Measurements from ENCODE around the gene IL17F.

IL17F gene

DNA sequence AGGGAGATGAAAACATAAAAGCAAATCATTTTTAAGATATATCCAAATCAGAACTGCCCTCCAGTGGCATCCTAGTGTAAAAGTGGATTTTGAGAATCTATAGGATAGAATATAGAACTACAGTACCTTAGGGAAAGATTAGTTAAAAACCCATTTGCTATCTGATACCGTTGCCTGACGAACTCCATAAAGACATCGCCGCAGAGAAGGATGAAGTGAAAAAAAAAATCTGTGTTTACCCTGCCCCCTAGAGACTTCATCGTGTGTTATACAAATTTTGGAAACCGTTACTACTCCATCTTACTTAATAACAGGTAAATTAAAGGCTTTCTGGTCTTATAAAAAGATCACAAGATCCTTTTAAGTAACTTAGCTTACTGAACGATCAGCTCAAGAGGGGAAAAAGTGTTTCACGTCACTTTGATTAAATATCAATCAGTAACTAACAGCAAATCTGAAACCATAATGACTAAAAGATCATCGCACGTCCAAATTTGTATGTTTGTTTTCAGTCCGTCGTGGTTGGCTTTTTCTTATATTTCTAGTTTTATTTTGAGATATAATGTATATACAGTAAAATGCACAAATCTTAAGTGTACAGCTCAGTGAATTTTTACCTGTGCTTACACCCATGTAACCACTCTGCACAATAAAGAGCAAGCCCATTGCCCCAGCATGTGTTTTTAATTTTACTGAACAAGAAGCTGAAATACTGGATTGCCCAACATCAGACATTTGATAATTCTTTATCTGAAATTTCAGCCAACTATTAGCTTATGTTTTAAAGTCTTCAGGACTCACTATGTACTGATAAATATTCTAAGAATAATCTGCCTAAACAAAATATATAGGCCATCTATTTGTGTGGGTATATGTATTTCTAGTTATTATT is 41.1 kb upstream of the IL17F start:
- no peaks in the 10 kb centered on the region for H3K27me3 ChIP-seq (replicated peaks)
- in situ Hi-C loops (cut with HindIII; ENCODE audit: low pct_ligation_motif_present, low sequenced_read_pairs) = loop anchor here (25.0 kb wide), 2 partner anchors 102 to 377 kb away; partner anchors contain the start of gene TMEM14A
- peak overlapping the region; percentile 30 for H3K27ac ChIP-seq
- no peak for DNase-seq
- TF ChIP-seq, protein P1, sequence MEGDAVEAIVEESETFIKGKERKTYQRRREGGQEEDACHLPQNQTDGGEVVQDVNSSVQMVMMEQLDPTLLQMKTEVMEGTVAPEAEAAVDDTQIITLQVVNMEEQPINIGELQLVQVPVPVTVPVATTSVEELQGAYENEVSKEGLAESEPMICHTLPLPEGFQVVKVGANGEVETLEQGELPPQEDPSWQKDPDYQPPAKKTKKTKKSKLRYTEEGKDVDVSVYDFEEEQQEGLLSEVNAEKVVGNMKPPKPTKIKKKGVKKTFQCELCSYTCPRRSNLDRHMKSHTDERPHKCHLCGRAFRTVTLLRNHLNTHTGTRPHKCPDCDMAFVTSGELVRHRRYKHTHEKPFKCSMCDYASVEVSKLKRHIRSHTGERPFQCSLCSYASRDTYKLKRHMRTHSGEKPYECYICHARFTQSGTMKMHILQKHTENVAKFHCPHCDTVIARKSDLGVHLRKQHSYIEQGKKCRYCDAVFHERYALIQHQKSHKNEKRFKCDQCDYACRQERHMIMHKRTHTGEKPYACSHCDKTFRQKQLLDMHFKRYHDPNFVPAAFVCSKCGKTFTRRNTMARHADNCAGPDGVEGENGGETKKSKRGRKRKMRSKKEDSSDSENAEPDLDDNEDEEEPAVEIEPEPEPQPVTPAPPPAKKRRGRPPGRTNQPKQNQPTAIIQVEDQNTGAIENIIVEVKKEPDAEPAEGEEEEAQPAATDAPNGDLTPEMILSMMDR (IDR thresholded peaks at IDR 0.05; ENCODE audit: low read depth, low read length, missing control alignments) = peak; percentile 28
- peak overlapping the region; percentile 58 for H3K4me3 ChIP-seq (ENCODE audit: low read depth, low read length)
- peaks cover 6% of the 10 kb centered on the region for H3K36me3 ChIP-seq (replicated peaks)

DNA sequence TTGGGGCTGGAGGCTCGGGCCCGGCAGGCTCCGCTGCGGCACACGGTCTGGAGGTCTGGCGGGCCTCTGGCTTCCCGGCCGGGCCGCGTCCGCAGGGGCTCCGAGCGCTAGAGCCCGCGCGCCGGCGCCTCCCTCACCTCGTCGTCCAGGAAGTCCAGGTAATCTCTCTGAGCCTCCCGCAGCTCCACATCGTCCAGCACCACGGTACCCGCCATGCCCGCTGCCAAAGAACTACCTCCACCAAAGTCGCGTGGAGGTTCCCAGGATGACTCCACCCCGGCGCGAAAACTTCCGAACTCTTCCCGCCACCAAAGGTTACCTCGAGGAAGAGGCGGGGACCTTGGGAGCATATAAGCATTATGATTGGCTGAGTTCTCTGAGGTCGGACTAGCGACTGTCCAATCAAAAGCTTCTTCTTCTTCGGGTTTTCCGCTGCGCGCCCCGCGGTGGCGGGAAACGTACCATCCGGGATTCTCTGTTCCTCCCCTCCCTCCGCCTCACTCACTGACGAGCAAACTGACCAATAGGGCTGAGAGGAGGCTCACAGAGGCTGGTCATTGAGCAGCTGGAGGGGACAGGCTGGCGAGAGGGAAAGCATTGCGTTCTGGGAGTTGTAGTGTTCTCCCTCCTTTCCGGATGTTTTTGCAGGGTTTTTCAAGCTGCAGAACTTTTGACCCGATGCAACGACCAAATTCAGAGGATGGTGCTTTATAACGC is 40.3 kb upstream of the IL17F start, which contains the start of gene MCM3:
Gene MCM3, minus strand, starts transcription at position 283 of the 717 bp plus-strand sequence. Its CDS starts 68 bp downstream, at position 215.
- Histone ChIP-seq H3K4me3 (ENCODE audit: low read depth, low read length) (peak within 1 kb of the TSS; percentile 82), H3K27me3 (replicated peaks) (no peaks in the 10 kb centered on the region), H3K36me3 (replicated peaks) (peaks cover 10% of the 10 kb centered on the region), H3K27ac (peak within 1 kb of the TSS; percentile 30)
- TF ChIP-seq, protein P1 (IDR thresholded peaks at IDR 0.05; ENCODE audit: low read depth, low read length, missing control alignments) = no peak
- peak; percentile 99 for DNase-seq
- in situ Hi-C loops (cut with HindIII; ENCODE audit: low pct_ligation_motif_present, low sequenced_read_pairs) = loop anchor here (25.0 kb wide), 2 partner anchors 103 to 378 kb away; partner anchors contain the start of gene TMEM14A

DNA sequence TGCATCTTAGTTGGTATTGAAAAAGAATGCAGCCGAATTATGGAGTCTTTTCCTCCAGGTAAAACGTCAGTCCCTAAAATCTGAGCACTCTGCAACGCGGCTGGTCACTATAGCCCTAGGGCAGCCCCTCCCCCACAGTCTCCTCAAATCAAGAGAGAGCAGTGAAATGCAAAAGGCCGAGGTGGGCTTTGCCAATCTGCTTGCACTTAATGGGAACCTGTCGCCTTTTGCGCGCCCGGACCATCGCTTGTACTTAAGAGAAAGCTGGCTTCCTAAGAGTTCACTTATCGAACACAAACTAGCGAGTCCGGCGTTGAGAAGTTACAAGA is 39.8 kb upstream of the IL17F start:
- in situ Hi-C loops (cut with HindIII; ENCODE audit: low pct_ligation_motif_present, low sequenced_read_pairs) = loop anchor here (25.0 kb wide), 2 partner anchors 103 to 378 kb away; partner anchors contain the start of gene TMEM14A
- H3K36me3 ChIP-seq (replicated peaks) = peaks cover 12% of the 10 kb centered on the region
- H3K4me3 ChIP-seq (ENCODE audit: low read depth, low read length) = peak overlapping the region; percentile 82
- peak overlapping the region; percentile 28 for H3K27ac ChIP-seq
- TF ChIP-seq, protein P1 (IDR thresholded peaks at IDR 0.05; ENCODE audit: low read depth, low read length, missing control alignments) = no peak
- no peaks in the 10 kb centered on the region for H3K27me3 ChIP-seq (replicated peaks)
- no peak for DNase-seq

DNA sequence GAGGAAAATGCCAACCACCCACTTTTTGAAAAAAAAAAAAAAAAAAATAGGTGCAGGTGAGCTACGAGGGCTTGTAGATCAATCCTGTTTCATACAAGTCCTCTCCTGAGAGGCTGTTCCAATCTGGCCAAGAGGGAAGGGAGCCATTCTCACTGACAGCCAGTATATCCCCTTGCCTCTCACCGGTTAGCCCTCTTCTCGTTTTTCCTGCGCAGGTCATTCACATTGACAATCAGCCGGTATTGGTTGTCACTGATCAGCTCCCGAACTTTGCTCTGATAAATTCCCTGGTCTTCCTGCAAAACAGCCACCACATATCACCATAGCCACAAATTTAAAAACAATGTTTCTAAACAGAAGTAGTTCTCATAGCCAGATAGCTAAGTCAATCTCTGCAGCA is 38.8 kb upstream of the IL17F start:
- Histone ChIP-seq H3K27ac (no peak overlapping the region), H3K27me3 (replicated peaks) (no peaks in the 10 kb centered on the region), H3K36me3 (replicated peaks) (peaks cover 19% of the 10 kb centered on the region), H3K4me3 (ENCODE audit: low read depth, low read length) (peak overlapping the region; percentile 82)
- no peak for DNase-seq
- TF ChIP-seq, protein P1 (IDR thresholded peaks at IDR 0.05; ENCODE audit: low read depth, low read length, missing control alignments) = no peak
- in situ Hi-C loops (cut with HindIII; ENCODE audit: low pct_ligation_motif_present, low sequenced_read_pairs) = loop anchor here (25.0 kb wide), 2 partner anchors 104 to 379 kb away; partner anchors contain the start of gene TMEM14A

DNA sequence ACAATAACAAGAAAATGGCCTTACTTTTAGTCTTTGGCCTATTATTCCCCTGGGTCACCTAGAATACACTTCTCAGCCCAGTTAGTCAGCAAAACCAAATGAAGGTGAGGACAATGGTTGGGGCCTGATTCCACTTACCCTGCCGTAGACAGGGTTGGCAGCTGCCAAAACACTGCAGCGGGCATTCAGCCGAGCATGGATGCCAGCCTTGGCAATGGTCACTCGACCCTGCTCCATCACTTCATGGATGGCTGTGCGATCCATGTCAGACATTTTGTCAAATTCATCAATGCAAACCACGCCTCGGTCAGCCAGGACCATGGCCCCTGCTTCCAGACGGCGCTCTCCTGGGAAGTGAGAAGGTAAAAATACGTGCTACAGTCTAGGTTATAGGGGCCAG is 31.8 kb upstream of the IL17F start:
- DNase-seq = no peak
- in situ Hi-C loops (cut with HindIII; ENCODE audit: low pct_ligation_motif_present, low sequenced_read_pairs) = loop anchor here (25.0 kb wide), 2 partner anchors 111 to 386 kb away; partner anchors contain the start of gene TMEM14A
- H3K36me3 ChIP-seq (replicated peaks) = peaks cover 40% of the 10 kb centered on the region
- TF ChIP-seq, protein P1 (IDR thresholded peaks at IDR 0.05; ENCODE audit: low read depth, low read length, missing control alignments) = no peak
- no peak overlapping the region for H3K4me3 ChIP-seq (ENCODE audit: low read depth, low read length)
- no peaks in the 10 kb centered on the region for H3K27me3 ChIP-seq (replicated peaks)
- H3K27ac ChIP-seq = no peak overlapping the region
